ENCODE measurements around the gene ZNF197. TPM values are rescaled to one million over a fixed set of nuclear protein-coding genes. Genes with fewer than 3 reads are reported as not detected.
"Not testable (repeated sequence)": the region's sequence is repeated elsewhere in the genome, so short reads cannot be mapped to it uniquely, and the experiment has no call there.

ZNF197 gene
- 11.6 TPM for total RNA-seq
- long read RNA-seq, full-length matches to known transcripts, result 8 of 16 reads
- long read RNA-seq, partial matches to known transcripts, result 1 of 16 reads
- long read RNA-seq, other reads (novel, unspliced or antisense), result 7 of 16 reads

DNA sequence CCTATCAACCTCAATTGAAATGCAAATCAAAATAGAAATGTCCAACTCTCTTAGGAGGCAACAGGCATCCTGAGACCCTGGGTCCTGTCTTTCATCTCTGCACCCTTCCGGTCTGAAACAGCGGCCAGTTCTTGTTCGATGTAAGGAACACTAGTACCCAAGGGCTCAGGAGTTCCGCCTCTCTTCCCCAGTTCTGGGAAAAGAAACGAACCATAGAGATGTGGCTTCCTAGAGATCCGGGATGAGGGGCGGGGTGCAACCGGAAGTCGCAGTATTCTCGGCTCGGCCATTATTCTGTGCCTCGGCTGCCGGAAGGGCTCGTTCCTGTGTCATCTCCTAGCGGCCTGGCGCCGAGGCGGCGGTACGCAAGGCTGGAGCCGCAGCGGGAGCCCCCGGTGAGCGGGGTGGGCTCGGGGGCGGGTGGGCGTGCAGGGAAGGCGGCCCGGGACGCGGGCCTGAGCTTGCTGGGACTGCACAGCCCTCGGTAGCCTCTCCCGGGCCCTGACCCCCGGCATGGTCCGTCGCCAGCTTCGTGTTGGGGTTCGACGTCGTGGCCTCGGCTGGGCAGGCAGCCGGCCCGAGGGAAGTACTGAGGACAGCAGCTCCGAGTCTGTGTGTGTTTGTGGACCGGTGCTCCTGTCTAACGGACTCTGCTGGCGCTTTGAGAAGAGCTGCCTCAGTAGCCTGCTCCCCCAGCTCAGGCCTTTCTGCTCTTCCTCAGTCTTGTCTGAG, at the start of gene ZNF197:
Gene ZNF197 (plus strand): TSS at position 288 of the 732 bp plus-strand sequence. CDS start 4,119 bp downstream, outside the sequence.
- H3K27me3 ChIP-seq (ENCODE audit: low read depth), result no peaks in the 10 kb centered on the region
- intact Hi-C loops (cut with micrococcal nuclease), result no loop called here
- H3K27ac ChIP-seq (replicated peaks), result peak within 1 kb of the TSS; percentile 92
- peaks cover 8% of the 10 kb centered on the region for H3K36me3 ChIP-seq
- no peaks in the 10 kb centered on the region for H3K9me3 ChIP-seq (replicated peaks)
- DNase-seq, result peak; percentile 86
- H3K4me3 ChIP-seq, result peak within 1 kb of the TSS; percentile 81
- TF ChIP-seq, protein P1, sequence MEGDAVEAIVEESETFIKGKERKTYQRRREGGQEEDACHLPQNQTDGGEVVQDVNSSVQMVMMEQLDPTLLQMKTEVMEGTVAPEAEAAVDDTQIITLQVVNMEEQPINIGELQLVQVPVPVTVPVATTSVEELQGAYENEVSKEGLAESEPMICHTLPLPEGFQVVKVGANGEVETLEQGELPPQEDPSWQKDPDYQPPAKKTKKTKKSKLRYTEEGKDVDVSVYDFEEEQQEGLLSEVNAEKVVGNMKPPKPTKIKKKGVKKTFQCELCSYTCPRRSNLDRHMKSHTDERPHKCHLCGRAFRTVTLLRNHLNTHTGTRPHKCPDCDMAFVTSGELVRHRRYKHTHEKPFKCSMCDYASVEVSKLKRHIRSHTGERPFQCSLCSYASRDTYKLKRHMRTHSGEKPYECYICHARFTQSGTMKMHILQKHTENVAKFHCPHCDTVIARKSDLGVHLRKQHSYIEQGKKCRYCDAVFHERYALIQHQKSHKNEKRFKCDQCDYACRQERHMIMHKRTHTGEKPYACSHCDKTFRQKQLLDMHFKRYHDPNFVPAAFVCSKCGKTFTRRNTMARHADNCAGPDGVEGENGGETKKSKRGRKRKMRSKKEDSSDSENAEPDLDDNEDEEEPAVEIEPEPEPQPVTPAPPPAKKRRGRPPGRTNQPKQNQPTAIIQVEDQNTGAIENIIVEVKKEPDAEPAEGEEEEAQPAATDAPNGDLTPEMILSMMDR (IDR thresholded peaks at IDR 0.05; ENCODE audit: borderline replicate concordance), result peak; percentile 32
- H3K4me1 ChIP-seq, result peaks cover 48% of the 10 kb centered on the region

DNA sequence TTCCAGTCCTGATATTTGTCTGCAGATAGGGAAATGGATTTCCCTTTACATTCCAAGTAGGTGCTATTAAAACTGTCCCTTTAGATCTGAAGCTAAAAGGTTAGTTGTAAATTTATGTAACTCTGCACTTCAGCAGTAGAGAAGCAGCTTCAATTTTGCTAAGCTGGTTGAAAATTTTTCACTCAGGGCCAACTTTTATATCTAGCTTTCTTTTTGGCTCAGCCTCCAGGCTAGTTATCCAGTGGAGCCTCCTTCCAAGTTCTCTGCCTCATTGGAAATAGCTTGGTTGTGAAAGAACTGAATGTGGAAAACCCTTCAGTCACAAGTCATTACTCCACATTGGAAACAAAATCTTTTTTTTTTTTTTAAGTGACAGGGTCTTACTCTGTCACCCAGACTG, 48.2 kb upstream of the ZNF197 start:
- H3K27me3 ChIP-seq (ENCODE audit: low read depth), result peaks cover 9% of the 10 kb centered on the region
- H3K36me3 ChIP-seq, result peaks cover 3% of the 10 kb centered on the region
- TF ChIP-seq, protein P1 (IDR thresholded peaks at IDR 0.05; ENCODE audit: borderline replicate concordance), result no peak
- H3K9me3 ChIP-seq (replicated peaks), result peaks cover 8% of the 10 kb centered on the region
- DNase-seq, result no peak
- H3K4me3 ChIP-seq, result no peak overlapping the region
- no peak overlapping the region for H3K27ac ChIP-seq (replicated peaks)
- intact Hi-C loops (cut with micrococcal nuclease), result no loop called here
- no peaks in the 10 kb centered on the region for H3K4me1 ChIP-seq

DNA sequence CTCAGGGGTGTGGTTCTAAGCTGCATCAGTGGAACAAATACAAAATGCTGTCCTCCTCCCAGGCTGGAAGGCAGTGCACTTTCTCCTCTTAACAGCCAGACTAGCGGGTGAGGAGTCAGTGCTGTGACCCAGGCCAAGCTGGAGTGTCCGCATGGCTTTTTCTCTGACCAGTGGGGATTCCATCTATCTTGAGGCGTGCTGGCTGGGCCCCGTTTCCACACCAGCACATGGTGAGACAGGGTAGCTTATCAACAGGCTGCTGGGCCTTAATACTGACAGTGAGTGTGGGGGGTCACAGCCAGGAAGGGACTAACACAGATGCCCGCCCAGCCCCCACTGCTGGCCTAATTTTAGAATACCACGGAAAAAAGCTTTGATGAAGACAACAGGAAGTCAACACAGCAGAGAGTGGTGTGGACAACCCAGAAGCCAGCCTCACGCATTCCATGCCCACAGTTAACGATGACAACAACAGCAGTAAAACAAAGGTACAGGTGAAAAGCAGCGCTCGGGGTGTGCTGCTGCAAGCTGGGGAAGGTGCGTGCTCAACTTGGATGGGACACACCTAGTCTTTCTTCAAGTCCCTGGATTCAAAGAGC, 47.4 kb upstream of the ZNF197 start:
- H3K4me1 ChIP-seq; H3K36me3 ChIP-seq; intact Hi-C loops (cut with micrococcal nuclease); H3K4me3 ChIP-seq; H3K9me3 ChIP-seq (replicated peaks); DNase-seq; H3K27ac ChIP-seq (replicated peaks): not testable (repeated sequence)
- peaks cover 13% of the 10 kb centered on the region for H3K27me3 ChIP-seq (ENCODE audit: low read depth)

DNA sequence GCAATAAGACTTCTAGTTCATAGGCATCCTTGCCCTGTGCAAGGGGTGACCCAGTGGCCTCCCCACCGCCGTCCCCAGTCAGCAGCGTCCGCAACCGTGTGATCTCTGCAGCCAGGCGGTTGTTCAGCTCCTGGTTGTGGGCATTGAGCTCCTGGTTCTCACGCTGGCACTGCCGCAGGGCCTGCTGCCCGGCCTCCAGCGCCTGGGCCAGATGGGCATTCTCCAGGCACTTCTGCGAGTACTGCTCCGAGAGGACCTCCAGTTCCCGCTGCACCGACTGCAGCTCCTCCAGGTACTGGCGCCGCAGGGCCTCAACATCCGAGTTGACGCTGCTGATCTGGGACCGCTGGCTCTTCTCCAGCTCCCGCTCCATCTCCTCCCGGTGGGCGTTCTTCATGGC, 46.5 kb upstream of the ZNF197 start:
- intact Hi-C loops (cut with micrococcal nuclease); H3K4me3 ChIP-seq; DNase-seq; H3K9me3 ChIP-seq (replicated peaks); H3K27ac ChIP-seq (replicated peaks); H3K4me1 ChIP-seq; H3K36me3 ChIP-seq: not testable (repeated sequence)
- peaks cover 13% of the 10 kb centered on the region for H3K27me3 ChIP-seq (ENCODE audit: low read depth)

DNA sequence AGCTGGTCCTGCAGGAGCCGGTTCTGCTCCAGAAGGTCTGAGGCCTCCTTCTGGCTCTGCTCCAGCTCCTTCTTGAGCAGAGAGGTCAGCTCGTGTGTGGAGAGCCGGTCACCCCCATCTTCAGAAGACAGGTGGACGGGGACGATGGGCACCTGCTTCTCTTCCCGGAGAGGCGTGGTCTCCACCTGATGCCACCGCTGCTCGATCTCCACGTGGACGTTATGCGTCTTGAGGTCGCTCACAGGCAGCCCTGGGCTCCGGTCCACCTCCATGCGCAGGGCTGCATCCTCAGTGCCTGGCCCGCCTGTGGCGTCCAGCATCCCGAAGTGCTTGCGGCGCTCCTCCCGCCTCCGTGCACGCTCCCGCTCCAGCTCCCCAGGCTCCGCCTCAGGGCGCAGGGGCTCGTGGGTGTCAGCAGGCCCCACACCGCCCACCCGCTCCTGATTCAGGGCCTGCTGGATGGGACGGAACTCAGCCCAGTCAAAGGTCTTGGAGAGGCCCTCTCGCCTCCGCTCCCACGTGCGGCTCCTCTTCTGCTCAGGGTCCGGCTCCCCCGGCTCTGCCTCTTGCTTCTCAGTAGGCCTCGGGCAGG, 45.8 kb upstream of the ZNF197 start:
- intact Hi-C loops (cut with micrococcal nuclease); H3K27ac ChIP-seq (replicated peaks); H3K4me3 ChIP-seq; H3K9me3 ChIP-seq (replicated peaks); H3K36me3 ChIP-seq; H3K4me1 ChIP-seq; DNase-seq: not testable (repeated sequence)
- H3K27me3 ChIP-seq (ENCODE audit: low read depth), result peaks cover 13% of the 10 kb centered on the region

DNA sequence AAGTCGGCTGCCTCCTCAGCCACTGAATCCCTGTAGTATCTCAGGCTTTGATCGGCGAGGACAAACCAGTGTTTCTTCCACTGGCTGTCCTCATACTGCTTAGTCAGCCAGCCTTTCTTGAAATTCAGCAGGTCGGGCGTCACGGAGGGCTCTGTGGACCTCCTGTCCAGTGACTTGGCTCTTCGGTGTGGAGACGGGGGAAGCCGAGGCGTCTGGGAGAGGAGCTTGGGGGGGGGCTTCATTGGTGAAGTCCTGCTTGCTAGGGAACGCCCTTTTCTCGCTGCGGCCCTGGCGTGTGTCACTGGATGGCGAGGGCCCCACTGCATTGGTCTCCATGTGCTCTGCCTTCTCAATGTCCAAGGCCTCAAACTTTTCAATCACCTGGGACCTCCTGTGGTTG, 45.1 kb upstream of the ZNF197 start:
- not testable (repeated sequence) for DNase-seq

DNA sequence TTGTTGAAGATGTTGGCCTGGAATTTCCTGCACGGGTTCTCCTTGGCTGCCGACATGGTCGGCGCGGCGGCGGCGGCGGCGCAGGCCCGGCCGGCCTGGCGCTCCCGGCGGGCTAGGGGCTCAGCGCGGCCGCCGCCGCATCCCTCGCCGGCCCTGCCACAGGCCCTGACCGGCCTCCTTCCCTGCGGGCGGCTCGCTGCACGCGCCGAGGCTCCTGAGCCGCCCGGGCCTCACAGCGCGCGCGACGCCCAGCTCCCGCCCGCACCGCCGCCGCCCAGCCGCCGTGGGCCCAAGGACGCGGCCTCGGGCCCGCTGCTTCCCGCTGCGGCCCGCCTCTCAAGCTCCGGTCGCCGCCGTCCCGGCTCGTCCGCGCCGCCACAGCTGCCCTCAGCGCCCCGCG, 43.9 kb upstream of the ZNF197 start:
- H3K9me3 ChIP-seq (replicated peaks); intact Hi-C loops (cut with micrococcal nuclease); H3K36me3 ChIP-seq; H3K4me3 ChIP-seq; H3K27ac ChIP-seq (replicated peaks); DNase-seq: not testable (repeated sequence)
- peaks cover 13% of the 10 kb centered on the region for H3K27me3 ChIP-seq (ENCODE audit: low read depth)
- peaks cover 21% of the 10 kb centered on the region for H3K4me1 ChIP-seq

More for the DNA sequence above, 45.1 kb upstream of the ZNF197 start:
- H3K9me3 ChIP-seq (replicated peaks); H3K4me3 ChIP-seq; intact Hi-C loops (cut with micrococcal nuclease); H3K27ac ChIP-seq (replicated peaks); H3K36me3 ChIP-seq: not testable (repeated sequence)
- peaks cover 10% of the 10 kb centered on the region for H3K4me1 ChIP-seq
- H3K27me3 ChIP-seq (ENCODE audit: low read depth), result peaks cover 13% of the 10 kb centered on the region

All from left ventricle myocardium inferior (tissue), 1 donor.